Stimulated activated CD8-positive, alpha-beta memory T cell treated with anti-CD3 and anti-CD28 coated beads, Interleukin-12 subunit alpha, Interleukin-12 subunit beta, amount 100 ng/mL, for 24 hours (primary cell): ENCODE data around the gene PROK2.

ENCODE experiments used
- DNase-seq: peaks from one replicate; pipeline ENCODE4 v3.0.0-alpha.2; 2020; ENCODE audit errors: extremely low read depth

Gene PROK2

DNA sequence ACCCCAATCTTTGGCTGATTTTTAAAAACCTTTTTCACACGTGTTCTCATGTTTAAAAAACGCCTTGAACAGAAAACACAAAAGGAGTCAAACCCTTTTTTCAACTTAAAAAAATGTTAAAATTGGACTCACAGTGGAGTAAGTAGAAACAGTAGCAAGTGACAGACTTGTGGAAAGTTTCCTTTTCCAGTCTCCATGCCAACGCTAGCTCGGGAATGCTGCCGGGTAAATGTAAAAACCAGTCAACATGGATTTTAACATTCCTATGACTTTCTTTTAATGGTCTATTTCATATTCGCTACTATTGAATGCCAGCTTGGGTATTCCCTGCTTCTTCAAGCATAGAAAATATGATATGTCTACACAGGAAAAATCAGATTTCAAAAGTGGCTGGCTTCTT lies 1.6 kb upstream of the PROK2 start:
- DNase-seq = no peak

- no peak for DNase-seq
Observed at GRCh38 chr3:71786217-71786549, 1.2 kb upstream of the PROK2 start.

DNA sequence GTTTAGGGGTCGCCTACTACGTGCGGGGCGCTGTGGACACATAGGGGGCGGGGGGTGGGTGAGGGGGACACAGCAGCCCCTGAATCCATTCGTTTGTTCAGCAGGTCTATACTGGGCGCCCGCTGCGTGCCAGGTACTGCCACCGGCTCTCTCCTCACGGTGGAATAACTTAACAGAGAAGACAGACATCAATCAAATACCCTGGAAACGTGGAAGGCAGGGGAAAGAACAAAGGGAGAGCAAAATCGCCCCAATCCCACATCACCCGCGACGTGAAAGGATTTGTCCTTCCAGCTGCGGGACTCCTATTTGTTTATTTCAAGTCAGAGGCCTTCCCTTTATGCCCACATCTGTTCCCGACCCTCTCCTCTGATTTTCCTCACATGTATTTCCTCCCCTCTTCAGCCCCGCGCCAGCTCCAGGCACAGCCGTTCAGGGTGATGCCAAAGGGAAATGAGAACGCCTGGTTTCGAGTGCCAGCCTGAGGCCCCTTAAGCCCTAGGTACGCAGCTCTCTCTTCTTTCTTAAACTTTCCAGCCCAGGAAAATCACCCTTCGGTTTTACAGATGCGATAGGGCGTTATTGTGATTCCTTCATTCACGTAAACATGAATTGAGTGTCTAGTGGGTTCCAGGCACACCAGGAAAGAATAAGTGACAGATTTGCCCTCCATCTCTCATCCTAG lies 726 bp upstream of the PROK2 start:
- no peak for DNase-seq

- DNase-seq = no peak
Observed at GRCh38 chr3:71784201-71784913, 591 bp downstream of the PROK2 start.

- no peak for DNase-seq
Observed at GRCh38 chr3:71783152-71783551, 1.8 kb downstream of the PROK2 start.

DNA sequence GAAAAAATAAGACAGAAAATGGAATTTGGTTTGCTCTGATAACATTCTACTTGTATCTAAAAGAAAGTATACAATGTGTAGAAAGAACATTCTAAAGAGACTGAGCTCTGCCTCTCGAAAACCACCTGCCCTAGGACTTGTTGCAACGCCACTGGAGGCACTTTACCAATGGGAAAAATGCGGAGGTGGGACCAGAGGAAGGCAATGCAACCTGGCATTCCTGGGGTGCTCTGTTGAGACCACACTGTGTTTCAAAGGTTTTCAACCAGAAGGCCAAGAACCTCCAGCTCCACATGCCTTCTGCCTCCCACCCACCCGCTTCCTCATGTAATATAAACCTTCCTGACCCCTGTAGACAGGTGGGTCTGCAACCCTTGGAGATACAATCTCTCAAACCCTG lies 4.5 kb downstream of the PROK2 start:
- DNase-seq = no peak

GRCh38 chr3:71779674-71780377 lies 5.1 kb downstream of the PROK2 start:
- no peak for DNase-seq

DNA sequence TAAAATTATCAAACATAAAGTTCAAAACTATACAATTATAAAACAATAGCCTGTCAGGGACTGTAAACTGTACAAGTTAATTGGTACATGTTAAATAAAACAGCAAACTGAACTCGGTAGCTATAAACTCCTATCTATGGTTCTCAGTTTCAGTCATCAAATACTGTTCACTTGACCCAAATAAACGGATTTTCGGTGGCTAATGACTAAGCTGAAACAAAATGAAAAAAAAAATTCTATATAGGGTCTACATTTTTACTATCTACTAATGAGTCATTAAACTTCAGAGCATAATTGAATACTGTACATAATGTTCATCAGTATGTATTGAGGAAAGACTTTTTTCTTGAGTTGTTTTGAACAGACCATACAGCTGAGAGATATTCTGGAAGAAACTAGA lies 6.6 kb downstream of the PROK2 start:
- no peak for DNase-seq

DNA sequence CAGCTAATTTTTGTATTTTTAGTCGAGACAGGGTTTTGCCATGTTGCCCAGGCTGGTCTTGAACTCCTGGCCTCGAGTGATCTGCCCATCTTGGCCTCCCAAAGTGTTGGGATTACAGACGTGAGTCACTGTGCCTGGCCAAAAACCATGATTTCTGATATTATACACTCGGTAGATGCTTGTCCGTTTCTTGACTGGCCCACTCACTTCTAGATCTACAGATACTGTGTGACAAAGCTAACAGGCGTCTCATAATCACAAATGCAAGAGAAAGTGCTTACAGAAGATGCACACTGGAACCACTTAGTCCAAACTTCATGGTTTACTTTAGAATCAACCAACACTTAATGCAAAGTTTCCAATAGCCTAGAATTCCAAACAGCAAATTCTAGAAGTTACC lies 8.4 kb downstream of the PROK2 start:
- no peak for DNase-seq

DNA sequence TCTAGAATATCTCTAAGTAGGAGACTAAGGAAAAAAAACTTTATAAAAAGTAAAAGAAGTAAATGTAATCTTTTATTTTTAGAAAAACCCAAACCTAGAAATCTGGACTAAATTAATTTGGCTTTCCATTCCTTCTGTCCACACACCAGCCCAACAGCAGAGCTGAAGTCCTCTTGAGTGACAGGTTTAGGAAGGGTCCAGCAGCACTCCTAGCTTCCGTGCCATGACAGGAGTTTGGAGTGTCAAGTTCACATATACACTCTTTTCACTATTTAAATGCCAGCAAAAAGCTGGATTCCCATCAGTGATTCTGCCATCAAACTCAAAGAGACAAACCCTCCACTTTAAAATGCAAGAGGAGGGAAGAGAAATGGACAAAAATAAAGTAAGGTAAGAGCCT lies 13.1 kb downstream of the PROK2 start:
- no peak for DNase-seq

DNA sequence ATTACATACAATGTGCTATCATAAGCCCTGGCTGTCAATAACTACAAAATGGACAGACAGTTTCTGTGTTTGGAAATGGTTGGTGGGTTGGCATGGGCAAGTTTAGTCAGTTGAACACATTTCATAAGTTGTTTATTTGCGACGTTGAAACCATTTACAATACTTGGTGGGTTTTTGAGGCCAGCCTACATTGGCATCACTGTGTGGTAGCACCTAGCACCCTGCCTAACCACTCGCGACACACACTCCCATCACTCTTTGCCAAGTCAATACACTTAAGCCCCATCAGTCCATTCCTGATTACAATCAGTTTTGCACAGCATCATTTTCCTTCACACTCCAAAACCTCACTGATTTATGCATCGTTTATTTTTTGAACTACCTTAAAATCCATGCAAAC lies 13.8 kb downstream of the PROK2 start:
- no peak for DNase-seq

DNA sequence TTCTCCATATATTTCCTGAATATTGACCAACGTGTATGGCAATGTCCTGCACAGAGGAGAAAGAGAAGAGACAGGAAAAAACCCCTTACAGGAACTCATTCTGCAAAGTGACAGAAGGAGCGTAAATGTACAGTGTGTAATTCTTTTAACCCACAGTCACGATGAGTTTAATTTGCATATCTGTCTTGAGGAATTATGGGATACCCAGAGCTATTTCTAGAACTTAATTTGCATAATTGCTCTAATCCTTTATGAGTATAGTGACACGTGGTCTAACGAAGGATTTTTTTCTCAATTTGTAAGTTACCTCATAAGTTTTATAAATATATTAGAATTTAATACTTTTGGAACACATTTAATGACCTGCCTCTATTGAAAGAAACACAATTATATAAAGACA lies 21.5 kb downstream of the PROK2 start:
- DNase-seq = no peak

DNA sequence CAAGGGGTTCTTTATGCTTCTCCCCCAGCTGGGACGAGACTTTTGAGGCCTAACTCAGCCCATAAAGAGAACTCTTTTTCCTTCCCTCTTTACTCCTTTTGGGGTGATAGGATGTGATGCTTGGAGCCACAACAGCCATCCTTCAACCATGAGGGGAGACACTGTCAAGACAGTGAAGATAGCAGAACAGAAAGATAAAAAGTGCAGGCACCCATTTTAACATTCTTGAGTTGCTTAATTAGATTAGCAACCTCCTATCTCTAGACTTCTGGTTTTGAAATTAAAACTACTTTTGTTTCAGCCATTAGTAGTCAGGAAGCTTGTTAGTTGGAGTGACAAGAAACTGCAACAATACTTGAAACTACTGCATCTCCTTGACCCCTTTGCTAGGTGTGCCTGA lies 24.8 kb downstream of the PROK2 start:
- DNase-seq = no peak

GRCh38 chr3:71759401-71759800 lies 25.5 kb downstream of the PROK2 start:
- DNase-seq = no peak

DNA sequence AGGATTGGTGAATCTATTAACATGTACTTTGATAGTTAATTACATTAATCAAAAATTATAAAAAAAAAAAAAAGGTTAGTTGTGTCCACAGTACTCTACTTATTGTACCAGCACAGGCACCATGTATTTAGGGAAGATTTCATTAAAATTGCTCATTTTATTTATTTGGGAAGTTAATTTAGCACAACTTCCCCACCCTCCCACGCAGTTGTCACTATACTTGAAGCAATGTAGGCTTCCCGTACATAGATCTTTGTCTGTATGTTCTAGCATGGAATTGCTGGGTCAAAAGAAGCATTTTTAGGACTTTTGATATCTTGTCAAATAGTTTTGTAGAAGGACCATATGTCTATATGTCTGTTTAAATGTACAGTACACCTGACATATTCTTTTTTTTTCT lies 26.9 kb downstream of the PROK2 start:
- DNase-seq = no peak

GRCh38 chr3:71754610-71755253 lies 30.2 kb downstream of the PROK2 start:
- no peak for DNase-seq

GRCh38 chr3:71753701-71754609 lies 31.0 kb downstream of the PROK2 start, which contains the start of gene GPR27:
Gene GPR27, plus strand, starts transcription at chr3:71753855. Its CDS starts 195 bp downstream, at chr3:71754050.
- DNase-seq = no peak

DNA sequence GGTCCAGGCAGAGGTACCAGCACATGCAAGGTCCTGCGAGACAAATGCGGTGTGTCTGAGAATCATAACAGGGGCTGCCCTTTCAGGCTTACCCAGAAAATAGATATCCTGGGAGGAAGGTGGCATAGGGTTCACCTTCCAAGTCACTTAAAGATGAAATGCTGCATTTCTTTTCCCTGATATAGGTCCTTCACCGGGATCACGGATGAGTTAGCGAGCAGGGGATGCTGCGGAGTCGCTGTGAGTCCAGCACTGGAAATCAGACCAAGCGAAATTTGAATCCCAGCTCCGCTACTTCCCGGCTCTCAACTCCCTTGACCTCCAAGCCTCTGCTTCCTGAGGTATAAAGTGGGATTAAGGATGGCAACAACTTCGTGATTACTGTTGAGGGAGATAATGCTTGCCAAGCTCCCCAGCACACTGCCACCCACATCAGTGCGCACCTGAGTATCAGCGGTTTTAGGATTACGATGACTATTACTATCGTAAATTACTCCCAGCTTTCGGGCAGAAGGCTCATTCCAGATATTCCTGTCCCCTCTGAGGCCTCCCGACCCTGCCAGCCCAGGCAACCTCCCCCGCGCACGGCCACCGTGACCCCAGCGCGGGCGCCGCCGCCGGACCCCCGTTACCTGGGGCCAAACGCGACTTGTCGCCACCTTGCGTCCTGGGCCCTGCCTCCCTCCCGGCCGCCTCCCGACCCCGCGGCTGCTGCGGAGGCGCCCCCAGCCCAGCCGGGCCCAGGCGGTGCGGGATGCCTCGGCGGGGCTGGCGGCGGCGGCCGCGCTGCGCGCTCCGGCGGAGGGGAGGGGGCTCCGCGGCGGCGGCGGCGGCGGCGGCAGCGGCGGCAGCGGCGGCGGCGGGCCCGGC lies 31.9 kb downstream of the PROK2 start:
- DNase-seq = no peak

DNA sequence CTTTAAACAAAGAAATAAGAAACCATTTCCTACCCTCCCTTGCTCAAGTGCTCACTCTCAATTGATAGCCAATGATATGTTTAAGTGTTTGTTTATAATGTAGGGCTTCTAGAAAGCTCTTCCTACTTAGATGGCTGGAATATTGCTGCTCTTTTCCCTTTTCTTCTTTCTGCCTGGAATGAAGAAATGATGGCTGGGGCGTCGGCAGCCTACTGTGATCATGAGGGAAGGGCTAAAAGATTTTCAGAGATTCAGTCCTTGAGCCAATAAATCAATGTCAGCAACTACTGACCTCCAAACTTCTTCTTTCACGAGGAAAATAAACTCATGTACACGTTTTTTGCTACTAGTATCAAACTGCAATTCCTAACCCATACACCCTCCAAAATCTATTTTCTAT lies 33.3 kb downstream of the PROK2 start:
- DNase-seq = no peak

- no peak for DNase-seq
Observed at GRCh38 chr3:71744738-71745137, 40.2 kb downstream of the PROK2 start.

GRCh38 chr3:71742621-71743020 lies 42.3 kb downstream of the PROK2 start:
- DNase-seq = no peak
